GM12878 (cell line): ENCODE measurements around the gene HIP1.

ENCODE experiments used
- EP300 ChIP-seq, 2 experiments: fragments of 150-350 bp in 1 of 2; IDR thresholded peaks; 2 replicates each; pipeline ENCODE4 v1.6.1; 2011 to 2012; ENCODE audit warnings: low read depth in 2 of 2, low read length in 2 of 2, borderline replicate concordance in 1 of 2, improper control_type of control experiment in 1 of 2, inconsistent platforms in 1 of 2; ENCODE audit not compliant: control insufficient read depth in 1 of 2
- EZH2 ChIP-seq: IDR thresholded peaks from 2 replicates; pipeline ENCODE4 v1.6.1; 2012; ENCODE audit warnings: low read depth, mild to moderate bottlenecking, control low read depth, inconsistent platforms, low read length, borderline replicate concordance; ENCODE audit not compliant: control insufficient read depth
- HDAC6 ChIP-seq: fragments of 200-600 bp; sonication (generic); IDR thresholded peaks from one replicate; pipeline ENCODE4 v1.8.0; 2017; ENCODE audit warnings: antibody characterized with exemption; ENCODE audit not compliant: unreplicated experiment
- MEF2B ChIP-seq: fragments of 450-650 bp; IDR thresholded peaks from 2 replicates; pipeline ENCODE4 v1.6.1; 2018; ENCODE audit warnings: mild to moderate bottlenecking, moderate library complexity; ENCODE audit not compliant: partially characterized antibody, poor library complexity, severe bottlenecking
- RFX5 ChIP-seq: IDR thresholded peaks from 2 replicates; pipeline ENCODE4 v1.6.1; 2011; ENCODE audit warnings: low read depth, low read length, improper control_type of control experiment
- SPI1 ChIP-seq: IDR thresholded peaks from 2 replicates; pipeline ENCODE4 v1.6.1; 2011; ENCODE audit warnings: low read depth, mild to moderate bottlenecking, low read length, moderate library complexity, borderline replicate concordance; ENCODE audit not compliant: insufficient read depth
- TF ChIP-seq, protein P1 (sequence below), 3 experiments: IDR thresholded peaks in 2 of 3; conservative IDR thresholded peaks in 1 of 3; 2 replicates each; pipeline ENCODE4 v1.5.1; 2011; ENCODE audit warnings: low read depth in 3 of 3, low read length in 3 of 3, mild to moderate bottlenecking in 3 of 3, control low read depth in 2 of 3, moderate library complexity in 2 of 3, inconsistent platforms in 1 of 3, mixed read lengths in 1 of 3; ENCODE audit not compliant: control insufficient read depth in 2 of 3, insufficient read depth in 1 of 3; ENCODE audit errors: extremely low read depth in 1 of 3
- TF ChIP-seq, protein P2 (sequence below): fragments of 450-650 bp; formaldehyde crosslinking; IDR thresholded peaks from 2 replicates; pipeline ENCODE4 v1.5.0; 2022; ENCODE audit warnings: mild to moderate bottlenecking, missing genetic modification characterization
- TF ChIP-seq, protein P3 (sequence below): IDR thresholded peaks from 2 replicates; pipeline ENCODE4 v1.6.1; 2011; ENCODE audit warnings: low read depth, mild to moderate bottlenecking, low read length, moderate library complexity, borderline replicate concordance; ENCODE audit errors: extremely low read depth
- TF ChIP-seq, protein P4 (sequence below): IDR thresholded peaks from 2 replicates; pipeline ENCODE4 v1.6.1; 2012; ENCODE audit warnings: low read depth, low read length, improper control_type of control experiment

DNA sequence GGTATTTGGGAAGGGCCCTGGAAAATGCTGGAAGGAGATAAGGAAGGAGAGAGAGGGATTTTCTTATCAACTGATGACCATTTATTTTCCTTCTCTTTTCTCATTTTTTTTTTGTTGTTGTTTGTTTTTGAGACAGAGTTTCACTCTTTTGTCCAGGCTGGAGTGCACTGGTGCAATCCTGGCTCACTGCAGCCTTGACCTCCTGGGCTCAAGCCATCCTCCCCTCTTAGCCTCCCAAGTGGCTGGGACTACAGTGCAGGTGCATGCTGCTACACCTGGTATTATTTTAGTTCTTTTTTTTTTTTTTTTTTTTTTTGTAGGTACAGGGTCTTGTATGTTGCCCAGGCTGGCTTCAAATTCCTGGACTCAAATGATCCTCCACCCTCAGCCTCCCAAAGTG, 52.2 kb downstream of the HIP1 start:
- TF ChIP-seq SPI1 (no peak), MEF2B (no peak), RFX5 (no peak), EP300 (IDR thresholded peaks at IDR 0.05; ENCODE audit: borderline replicate concordance in 1 of 2, control insufficient read depth in 1 of 2, low read depth in 2 of 2, low read length in 2 of 2) (no peak), HDAC6 (no peak), EZH2 (no peak)
- TF ChIP-seq, protein P1, sequence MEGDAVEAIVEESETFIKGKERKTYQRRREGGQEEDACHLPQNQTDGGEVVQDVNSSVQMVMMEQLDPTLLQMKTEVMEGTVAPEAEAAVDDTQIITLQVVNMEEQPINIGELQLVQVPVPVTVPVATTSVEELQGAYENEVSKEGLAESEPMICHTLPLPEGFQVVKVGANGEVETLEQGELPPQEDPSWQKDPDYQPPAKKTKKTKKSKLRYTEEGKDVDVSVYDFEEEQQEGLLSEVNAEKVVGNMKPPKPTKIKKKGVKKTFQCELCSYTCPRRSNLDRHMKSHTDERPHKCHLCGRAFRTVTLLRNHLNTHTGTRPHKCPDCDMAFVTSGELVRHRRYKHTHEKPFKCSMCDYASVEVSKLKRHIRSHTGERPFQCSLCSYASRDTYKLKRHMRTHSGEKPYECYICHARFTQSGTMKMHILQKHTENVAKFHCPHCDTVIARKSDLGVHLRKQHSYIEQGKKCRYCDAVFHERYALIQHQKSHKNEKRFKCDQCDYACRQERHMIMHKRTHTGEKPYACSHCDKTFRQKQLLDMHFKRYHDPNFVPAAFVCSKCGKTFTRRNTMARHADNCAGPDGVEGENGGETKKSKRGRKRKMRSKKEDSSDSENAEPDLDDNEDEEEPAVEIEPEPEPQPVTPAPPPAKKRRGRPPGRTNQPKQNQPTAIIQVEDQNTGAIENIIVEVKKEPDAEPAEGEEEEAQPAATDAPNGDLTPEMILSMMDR (IDR thresholded peaks at IDR 0.05 in 2 of 3, conservative IDR thresholded peaks at IDR 0.05 in 1 of 3; ENCODE audit: control insufficient read depth in 2 of 3, extremely low read depth in 1 of 3, insufficient read depth in 1 of 3, low read depth in 3 of 3, low read length in 3 of 3): no peak
- TF ChIP-seq, protein P2, sequence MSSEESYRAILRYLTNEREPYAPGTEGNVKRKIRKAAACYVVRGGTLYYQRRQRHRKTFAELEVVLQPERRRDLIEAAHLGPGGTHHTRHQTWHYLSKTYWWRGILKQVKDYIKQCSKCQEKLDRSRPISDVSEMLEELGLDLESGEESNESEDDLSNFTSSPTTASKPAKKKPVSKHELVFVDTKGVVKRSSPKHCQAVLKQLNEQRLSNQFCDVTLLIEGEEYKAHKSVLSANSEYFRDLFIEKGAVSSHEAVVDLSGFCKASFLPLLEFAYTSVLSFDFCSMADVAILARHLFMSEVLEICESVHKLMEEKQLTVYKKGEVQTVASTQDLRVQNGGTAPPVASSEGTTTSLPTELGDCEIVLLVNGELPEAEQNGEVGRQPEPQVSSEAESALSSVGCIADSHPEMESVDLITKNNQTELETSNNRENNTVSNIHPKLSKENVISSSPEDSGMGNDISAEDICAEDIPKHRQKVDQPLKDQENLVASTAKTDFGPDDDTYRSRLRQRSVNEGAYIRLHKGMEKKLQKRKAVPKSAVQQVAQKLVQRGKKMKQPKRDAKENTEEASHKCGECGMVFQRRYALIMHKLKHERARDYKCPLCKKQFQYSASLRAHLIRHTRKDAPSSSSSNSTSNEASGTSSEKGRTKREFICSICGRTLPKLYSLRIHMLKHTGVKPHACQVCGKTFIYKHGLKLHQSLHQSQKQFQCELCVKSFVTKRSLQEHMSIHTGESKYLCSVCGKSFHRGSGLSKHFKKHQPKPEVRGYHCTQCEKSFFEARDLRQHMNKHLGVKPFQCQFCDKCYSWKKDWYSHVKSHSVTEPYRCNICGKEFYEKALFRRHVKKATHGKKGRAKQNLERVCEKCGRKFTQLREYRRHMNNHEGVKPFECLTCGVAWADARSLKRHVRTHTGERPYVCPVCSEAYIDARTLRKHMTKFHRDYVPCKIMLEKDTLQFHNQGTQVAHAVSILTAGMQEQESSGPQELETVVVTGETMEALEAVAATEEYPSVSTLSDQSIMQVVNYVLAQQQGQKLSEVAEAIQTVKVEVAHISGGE (CRISPR knock-in tag): no peak
- TF ChIP-seq, protein P3, sequence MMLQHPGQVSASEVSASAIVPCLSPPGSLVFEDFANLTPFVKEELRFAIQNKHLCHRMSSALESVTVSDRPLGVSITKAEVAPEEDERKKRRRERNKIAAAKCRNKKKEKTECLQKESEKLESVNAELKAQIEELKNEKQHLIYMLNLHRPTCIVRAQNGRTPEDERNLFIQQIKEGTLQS: no peak
- TF ChIP-seq, protein P4, sequence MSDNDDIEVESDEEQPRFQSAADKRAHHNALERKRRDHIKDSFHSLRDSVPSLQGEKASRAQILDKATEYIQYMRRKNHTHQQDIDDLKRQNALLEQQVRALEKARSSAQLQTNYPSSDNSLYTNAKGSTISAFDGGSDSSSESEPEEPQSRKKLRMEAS: no peak
